ENCODE measurements around the gene LRRC3B.

- TF ChIP-seq EZH2 (IDR thresholded peaks at IDR 0.05; ENCODE audit: insufficient read depth, poor library complexity, severe bottlenecking) (no peak), EZH2phosphoT487 (IDR thresholded peaks at IDR 0.05; ENCODE audit: insufficient read depth, low read depth) (no peak)
Measured at GRCh38 chr3:26627080-26627479, 4.5 kb downstream of the LRRC3B start.
